GM18868 (cell line): ENCODE data around the gene VDR.
"Not testable (repeated sequence)": the region's sequence is repeated elsewhere in the genome, so short reads cannot be mapped to it uniquely, and the experiment has no call there.

Source experiments
- ATAC-seq: cut with Tn5 transposase; IDR thresholded peaks from one replicate; pipeline ENCODE4 v1.9.1; 2021; ENCODE audit warnings: mild to moderate bottlenecking, moderate library complexity; ENCODE audit not compliant: unreplicated experiment

VDR gene

GRCh38 chr12:47851303-47851952, 53.4 kb downstream of the VDR start:
- ATAC-seq: no peak

DNA sequence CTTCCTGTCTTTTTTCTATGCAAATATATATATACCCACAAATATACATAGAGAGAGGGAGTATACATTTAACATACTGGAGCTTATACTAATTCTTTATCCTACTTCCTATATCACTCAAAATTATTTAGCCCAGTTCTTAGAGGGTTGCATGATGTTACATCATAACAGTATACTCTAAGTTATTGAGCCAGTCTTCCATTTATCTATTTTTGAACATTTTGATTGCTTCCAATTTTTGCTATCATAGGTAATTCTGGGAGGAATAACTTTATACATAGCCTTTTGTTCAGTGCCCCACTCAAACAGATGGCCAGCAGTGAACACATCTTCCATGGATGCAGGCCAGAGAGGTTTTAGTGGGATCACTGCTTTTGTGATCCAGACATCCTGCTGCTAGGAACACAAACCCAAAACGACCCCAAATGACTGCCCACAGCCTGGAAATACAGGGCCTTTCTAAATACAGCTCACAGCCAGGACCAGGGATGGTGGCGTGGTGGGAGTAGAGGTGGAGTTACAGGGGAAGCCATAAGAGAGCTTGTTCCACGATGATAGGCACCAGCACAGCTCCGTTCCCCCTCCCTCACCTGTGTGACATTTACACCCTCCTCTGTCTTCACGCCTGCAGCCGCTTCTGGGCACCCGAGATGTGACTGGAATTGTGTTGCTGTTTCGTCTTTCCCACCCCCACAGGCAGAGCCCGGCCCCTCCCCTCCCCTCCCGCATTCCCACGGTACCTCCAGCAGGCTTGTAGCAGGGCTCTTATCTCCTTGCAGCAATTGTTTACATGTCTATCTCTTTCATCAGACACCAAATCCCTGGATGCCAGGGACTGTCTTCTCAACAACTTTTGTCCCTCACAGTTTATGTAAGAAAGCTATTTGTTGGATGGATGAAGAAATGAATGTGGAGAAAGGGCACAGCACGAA, 54.4 kb downstream of the VDR start:
- ATAC-seq: no peak

GRCh38 chr12:47849261-47849660, 55.5 kb downstream of the VDR start:
- no peak for ATAC-seq

- no peak for ATAC-seq
Observed at GRCh38 chr12:47848853-47849252, 55.9 kb downstream of the VDR start.

GRCh38 chr12:47846294-47846996, 58.3 kb downstream of the VDR start:
- ATAC-seq: no peak

GRCh38 chr12:47845081-47845480, 59.7 kb downstream of the VDR start:
- no peak for ATAC-seq

GRCh38 chr12:47844264-47845019, 60.4 kb downstream of the VDR start:
- ATAC-seq: no peak

- ATAC-seq: no peak
Observed at GRCh38 chr12:47843226-47843980, 61.4 kb downstream of the VDR start.

GRCh38 chr12:47842543-47842942, 62.3 kb downstream of the VDR start:
- not testable (repeated sequence) for ATAC-seq

DNA sequence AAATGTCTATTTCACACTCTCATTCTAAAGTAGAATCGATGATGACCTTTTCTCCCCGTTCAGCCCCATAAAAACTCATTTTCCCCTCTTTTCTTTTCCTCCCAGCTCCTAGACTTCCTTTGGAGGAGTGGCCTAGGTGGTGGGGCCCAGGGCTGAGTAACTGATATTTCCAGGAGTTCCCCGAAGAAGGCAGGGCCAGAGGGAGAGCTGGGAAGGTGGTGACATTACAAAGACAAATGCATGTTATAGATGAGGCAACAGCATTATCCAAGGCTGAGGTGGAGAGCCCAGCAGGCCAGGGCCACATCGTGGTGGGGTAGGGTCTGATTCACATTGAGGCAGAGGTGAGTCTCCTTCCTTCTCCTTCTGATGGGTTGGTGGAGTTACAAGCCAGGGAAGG, 62.9 kb downstream of the VDR start:
- ATAC-seq: no peak

- ATAC-seq: no peak
Observed at GRCh38 chr12:47841501-47841900, 63.3 kb downstream of the VDR start.

GRCh38 chr12:47840571-47840970, 64.2 kb downstream of the VDR start:
- no peak for ATAC-seq

- ATAC-seq: no peak
Observed at GRCh38 chr12:47839214-47839876, 65.4 kb downstream of the VDR start.

DNA sequence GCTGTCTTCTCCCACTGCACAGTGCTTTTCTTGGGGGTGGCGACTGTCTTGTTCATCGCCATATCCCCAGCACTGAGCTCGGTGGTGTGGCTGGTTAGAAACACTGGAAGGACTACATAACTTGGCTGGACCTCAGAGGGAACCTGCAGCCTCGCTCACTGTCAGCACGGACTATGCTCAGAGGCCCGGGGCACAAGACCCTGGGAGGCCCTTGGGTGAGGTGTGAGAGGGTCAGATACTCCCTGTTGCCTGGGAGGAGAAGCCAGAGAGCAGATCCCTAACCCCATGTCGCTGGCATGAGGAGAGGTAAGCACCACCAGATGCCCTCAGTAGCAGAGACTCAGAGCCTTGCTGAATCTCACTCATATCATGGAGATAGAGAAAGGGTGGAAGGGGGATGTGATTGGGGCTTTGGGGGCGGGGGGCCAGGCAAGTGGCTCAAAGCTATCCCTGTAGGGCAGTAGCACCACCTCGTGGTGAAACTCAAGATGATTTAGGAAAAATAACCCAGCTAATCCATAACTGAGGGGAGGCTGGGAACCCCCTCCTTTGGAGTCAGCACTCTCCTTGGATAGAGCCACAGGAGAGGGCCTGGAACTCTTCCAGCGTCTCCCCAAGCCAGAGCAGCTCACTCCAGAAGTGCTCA, 66.4 kb downstream of the VDR start:
- no peak for ATAC-seq

- ATAC-seq: no peak
Observed at GRCh38 chr12:47837190-47838171, 67.3 kb downstream of the VDR start.

- no peak for ATAC-seq
Observed at GRCh38 chr12:47835831-47836155, 69.0 kb downstream of the VDR start.

GRCh38 chr12:47835006-47835830, 69.6 kb downstream of the VDR start:
- no peak for ATAC-seq
